G401.6 (cell line): ENCODE data around the gene JUND.
A peak's percentile ranks its signal among the peaks of the same experiment; 100 is the strongest.

Experiments used
- FAIRE-seq: peaks from 2 replicates; lab custom pipeline; 2012; peaks lifted over from hg19 to GRCh38; lab: Jason Lieb, UNC

The JUND gene

GRCh38 chr19:18233224-18233825 is 48.1 kb downstream of the JUND start:
- no peak for FAIRE-seq

- no peak for FAIRE-seq
Observed at GRCh38 chr19:18232540-18233223, 48.7 kb downstream of the JUND start.

DNA sequence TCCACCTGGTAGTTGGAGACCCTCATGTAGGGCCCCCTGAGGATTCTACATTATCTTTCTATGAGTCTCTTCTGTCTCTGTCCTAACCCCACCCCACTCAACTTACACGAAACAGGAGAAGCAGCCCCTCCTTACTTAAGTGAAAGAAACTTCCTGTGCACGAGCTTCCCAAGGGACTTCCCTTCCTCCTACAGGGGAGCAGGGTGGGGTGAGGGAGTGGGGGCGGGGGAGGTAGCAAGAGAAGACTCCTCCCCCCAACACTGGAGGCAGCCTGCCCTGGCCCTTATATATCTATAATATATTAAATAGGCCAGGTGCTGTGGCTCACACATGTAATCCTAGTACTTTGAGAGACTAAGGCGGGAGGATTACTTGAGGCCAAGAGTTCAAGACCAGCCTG is 49.6 kb downstream of the JUND start:
- peak; percentile 36 for FAIRE-seq

GRCh38 chr19:18230941-18231734 is 50.3 kb downstream of the JUND start:
- FAIRE-seq, result peak; percentile 88

DNA sequence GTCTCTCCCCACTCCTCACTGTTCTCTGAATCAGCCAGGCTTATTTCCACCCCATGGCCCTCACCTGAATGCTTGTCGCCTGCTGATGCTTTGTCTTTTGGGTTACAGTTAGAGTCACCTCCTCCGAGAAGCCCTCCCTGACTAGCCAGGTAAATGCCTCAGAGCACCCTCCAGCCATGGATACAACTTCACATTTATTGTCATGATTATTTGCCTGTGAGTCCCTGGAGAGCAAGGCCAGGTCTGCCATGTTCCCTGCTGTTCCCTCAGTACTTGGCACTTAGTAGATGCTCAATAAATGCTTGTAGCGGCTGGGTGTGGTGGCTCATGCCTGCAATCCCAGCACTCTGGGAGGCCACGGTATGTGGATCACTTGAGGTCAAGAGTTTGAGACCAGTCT is 51.5 kb downstream of the JUND start:
- FAIRE-seq, result no peak
